Activated T-cell treated with anti-CD3 and anti-CD28 coated beads, Interleukin-2, amount 50 U/mL, for 48 hours (primary cell): Measurements from ENCODE around the gene RET.
A peak's percentile ranks its signal among the peaks of the same experiment; 100 is the strongest.
"Not testable (repeated sequence)": the region's sequence is repeated elsewhere in the genome, so short reads cannot be mapped to it uniquely, and the experiment has no call there.

Experiments
- DNase-seq, 2 experiments: peaks; one replicate each; pipeline ENCODE4 v3.0.0-alpha.2; 2020

RET gene

DNA sequence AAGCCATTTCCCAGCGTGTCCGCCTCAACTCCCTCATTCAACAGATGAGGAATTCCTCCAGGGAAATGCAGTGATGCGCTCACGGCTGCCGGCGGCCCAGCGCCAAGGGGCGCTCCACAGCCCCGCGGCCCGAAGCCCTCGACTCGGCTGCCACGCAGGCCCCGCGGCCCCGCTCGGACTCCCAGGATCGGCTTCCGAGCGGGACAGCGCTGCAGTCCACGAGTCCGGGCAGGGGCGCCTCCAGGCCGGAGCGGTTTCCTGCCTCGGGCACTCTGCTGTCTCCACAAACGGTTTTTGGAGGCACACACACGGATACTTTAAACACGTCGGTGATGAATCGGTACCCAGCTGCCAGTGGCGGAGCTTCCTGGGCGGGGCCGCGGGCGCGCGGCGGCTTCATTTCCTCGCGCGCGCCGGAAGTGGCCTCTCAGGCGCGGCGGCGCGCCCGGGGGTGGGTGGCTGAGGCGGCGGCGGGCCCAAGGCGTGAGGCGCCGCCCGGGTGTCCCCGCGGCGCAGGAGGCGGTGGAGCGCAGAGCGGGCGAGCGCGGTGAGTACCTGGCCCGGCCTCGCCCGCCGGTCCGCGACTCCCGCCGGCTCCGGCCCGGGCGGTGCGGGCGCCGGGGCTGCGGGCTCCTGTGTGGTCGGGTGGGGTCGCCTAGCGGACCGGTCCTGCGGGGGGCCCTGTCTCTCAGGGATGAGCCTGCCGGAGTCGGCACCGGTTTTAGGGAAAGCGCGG, 61.3 kb downstream of the RET start, which contains the start of gene CSGALNACT2:
CSGALNACT2 (plus strand) TSS at position 425 of the 736 bp plus-strand sequence. CDS start 16,705 bp downstream, outside the sequence.
- peak; percentile 91 to 93 for DNase-seq

DNA sequence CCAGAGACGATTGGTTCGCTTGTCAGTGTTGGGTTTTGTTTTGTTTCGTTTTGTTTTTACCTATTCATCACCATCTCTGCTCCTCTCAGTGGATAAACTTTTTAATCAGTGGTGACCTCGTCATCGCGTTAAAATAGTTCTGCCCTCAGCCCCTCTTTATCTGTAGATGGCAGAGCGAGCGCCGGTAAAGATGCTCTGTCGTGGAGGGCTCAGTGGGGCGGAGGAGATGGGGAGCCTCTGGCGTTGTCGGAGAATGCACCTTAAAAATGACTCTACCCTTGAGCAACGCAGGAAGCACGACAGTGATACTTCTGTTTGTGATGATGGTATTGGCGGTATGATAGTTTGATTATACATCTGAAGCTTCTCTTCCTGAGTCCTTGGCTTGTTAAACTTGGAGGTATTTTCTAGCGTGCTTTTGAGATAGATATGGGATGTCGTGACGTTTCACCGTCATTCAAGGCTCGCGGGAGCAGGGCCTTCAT, 61.9 kb downstream of the RET start:
- DNase-seq, result peak; percentile 71 to 73

DNA sequence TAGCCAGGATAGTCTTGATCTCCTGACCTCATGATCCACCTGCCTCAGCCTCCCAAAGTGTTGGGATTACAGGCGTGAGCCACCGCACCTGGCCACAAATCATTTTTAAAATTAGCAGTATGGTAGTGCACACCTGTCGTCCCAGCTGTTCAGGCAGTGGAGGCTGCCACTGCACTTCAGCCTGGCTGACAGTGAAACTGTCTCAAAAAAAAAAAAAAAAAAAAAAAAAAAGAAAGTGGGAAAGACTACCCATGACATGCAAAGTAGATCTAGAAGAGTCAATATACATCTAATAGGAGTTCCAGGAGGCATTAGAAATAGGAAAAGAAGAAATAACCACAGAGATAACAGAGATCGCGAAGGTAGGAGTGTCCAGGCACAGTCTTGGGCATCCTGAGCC, 64.6 kb downstream of the RET start:
- DNase-seq, result no peak

DNA sequence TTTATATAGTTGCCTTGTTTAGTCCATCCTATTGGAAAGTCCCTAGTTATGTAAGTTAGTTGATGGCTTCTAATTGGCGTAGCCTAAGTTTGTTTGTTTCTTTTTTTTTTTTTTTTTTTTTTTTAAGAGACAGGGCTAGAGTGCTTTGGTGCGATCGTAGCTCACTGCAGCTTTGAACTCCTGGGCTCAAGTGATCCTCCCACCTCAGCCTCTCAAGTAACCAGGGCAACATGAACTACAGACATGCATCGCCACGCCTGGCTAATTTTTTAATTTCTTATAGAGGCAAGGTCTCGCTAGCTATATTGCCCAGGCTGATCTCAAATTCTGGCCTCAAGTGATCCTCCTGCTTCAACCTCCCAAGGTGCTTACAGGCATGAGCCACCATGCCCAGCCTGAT, 68.4 kb downstream of the RET start:
- no peak for DNase-seq

DNA sequence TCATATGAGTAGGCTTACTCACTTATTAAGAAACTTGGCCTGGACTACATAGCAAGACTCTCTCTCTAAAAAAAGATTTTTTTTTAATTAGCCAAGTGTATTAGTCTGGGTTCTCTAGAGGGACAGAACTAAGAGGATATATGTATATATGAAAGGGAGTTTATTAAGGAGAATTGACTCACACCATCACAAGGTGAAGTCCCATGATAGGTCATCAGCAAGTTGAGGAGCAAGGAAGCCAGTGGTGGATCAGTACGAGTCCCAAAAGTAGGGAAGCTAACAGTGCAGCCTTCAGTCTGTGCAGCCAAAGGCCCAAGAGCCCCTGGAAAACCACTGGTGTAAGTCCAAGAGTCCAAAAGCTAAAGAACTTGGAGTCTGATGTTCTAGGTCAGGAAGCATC, 69.1 kb downstream of the RET start:
- DNase-seq, result not testable (repeated sequence)

DNA sequence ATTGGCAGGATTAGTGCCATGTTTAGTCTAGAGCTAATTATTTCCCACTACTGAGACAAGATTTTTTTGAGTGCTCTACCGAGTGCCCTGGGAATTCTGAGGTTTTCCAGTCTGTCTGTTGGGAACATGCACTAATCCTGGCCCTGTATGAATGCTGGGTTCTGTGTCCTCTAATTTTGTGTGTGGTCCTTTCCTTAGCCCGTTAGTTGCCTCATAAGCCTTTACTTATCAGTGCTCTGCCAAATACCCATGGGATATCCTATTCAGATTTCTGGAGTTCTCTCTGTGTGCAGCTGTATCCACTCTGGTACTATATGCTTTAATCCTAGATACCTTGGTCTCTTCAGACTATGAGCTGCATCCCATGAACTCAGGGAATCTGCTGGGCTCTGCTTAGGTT, 74.5 kb downstream of the RET start:
- no peak for DNase-seq

DNA sequence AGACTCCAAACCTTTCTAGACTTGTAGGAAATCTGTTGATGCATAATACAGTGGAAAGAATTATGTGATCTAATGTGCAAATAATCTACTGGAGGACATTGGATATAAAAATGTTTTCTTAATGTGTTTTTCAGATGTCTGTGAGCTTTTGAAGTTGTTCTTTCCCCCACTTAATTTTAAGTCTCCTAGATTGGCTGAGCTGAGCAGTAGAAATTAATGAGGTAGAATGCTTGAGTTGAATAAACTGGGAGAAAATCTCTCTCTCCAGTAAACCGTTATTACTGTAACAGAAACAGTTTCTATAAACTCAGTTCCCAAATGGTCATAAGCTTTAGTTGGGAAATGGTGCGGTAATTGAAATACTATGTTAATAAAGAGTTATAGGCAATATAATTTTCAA, 77.0 kb downstream of the RET start:
- DNase-seq, result no peak

DNA sequence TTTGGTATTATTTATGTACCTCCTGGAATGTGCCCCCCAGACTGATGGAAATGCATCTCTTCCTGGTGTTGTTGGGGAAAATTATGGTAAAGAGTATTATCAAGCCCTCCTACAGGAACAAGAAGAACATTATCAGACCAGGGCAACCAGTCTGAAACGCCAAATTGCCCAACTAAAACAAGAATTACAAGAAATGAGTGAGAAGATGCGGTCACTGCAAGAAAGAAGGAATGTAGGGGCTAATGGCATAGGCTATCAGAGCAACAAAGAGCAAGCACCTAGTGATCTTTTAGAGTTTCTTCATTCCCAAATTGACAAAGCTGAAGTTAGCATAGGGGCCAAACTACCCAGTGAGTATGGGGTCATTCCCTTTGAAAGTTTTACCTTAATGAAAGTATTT, 78.4 kb downstream of the RET start:
- no peak for DNase-seq

DNA sequence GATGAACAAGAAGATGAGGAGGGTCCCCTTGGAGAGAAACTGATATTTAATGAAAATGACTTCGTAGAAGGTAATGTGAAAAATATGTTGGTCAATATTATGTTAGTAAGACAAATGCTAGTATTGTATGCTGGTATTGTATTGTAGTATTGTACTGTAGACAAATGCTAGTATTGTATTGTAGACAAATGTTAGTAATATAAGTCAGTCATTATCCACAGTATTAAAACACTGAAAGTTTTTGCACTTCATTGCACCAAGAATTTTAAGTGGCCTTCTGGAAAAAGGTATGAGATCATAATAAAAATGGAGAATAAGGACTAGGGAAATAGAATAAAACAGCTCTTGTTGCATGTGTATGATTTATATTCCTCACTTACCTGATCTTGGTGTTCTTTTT, 78.9 kb downstream of the RET start:
- no peak for DNase-seq

DNA sequence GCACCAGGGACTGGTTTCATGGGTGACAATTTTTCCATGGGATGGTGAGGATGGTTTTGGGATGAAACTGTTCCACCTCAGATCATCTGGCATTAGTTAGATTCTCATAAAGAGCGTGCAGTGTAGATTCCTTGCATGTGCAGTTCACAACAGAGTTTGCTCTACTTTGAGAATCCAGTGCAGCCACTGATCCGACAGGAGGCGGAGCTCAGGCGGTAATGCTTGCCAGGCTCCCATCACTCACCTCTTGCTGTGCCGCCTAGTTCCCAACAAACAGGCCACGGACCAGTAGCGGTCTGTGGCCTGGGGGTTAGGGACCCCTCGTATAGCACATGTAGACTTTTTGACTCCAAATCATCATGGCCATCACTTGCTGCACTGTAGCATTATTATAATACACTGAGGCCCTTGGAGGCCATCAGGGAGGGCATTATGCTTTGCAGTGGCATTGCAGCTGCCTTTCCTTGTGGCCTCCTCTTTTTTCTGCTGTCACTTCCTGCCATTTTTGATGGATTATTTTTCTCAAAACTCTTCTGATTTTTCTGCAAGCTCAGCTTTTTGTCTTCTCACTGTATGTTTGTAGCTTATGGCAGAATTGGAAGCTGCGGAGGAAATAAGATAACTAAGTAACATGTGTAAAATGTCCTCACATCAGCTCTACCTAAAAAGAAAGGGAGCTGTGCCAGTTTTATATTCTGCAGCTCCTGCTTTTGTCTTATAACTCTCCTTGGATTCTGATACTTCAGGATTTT, 79.9 kb downstream of the RET start:
- DNase-seq, result no peak

DNA sequence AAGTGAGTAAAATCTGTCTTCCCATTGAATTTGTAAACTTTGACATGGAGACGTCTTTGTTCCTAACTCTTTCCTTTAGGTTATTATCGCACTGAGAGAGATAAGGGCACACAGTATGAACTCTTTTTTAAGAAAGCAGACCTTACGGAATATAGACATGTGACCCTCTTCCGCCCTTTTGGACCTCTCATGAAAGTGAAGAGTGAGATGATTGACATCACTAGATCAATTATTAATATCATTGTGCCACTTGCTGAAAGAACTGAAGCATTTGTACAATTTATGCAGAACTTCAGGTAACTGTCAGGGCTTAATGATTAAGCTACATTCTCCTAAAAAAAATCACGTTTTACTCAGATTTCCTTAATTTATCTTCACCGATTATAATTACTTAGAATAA, 81.8 kb downstream of the RET start:
- DNase-seq, result no peak

DNA sequence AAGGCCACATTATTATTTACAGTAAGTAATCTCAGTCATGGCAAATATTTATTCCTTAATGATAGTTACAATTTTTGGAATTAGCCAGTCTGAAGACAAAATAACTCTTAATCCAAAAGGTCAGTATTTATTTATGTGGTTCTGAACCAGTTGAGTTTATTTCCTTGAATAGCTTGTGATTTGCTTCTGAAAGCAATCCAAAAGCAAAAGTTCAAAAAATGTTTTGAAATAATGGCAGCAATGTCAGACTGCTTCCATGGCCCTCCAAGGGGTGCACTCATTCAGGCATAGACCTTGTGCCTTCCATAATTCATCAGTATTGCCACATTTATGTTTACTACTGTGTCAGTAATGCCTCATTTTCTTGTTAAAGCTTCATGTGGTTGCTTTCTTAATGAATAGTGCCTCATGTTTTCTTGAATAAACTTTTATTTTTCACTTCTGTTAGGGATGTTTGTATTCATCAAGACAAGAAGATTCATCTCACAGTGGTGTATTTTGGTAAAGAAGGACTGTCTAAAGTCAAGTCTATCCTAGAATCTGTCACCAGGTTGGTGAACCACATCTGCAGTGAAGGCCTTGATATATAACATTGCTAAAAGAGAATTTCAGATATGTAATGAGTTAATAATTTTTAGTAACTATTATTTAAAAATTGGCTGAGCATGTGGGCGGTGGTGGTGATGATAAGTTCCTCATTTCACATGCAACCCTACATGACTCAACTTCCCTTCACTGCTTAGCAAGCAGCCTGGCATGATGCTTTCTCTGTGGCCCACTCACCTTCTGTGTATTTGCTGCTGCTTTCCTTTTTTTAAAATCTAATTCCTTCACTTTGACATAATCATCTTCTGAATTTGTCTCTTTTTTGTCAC, 83.4 kb downstream of the RET start:
- DNase-seq, result peak; percentile 46 to 58

DNA sequence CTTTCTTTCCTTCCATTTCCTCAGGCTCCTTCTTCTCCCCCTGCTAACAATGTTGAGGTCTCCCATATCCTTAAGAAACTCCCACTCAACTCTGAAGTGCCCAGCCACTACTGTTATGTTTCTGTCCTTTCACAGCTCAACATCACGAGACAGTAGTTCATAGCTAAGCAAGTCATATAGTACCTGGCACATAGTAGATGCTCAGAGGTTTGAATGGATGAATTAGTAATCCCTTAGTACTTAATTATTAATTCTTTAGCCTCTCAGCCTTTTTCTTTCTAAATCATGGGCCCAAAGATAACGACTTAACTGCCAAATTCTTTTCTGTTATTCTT, 84.0 kb downstream of the RET start:
- no peak for DNase-seq

DNA sequence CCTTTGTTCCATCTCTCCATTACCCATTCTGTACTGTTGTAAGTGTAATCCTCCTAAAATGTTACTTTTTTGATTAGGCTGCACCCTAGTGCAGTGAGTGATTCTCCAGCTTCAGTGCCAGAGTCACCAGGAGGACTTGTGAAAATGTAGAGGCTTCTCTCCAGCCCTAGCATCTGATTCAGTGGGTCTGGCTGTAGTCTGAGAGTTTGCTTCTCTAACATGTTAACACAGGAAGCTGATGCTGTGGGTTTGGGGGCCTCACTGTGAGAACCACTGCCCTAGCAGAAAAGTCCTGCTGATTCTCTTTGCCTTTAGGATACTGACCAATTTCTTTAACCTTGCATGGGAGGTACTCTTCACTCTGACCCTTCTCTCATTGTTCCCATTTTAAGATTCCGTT, 85.7 kb downstream of the RET start:
- no peak for DNase-seq

DNA sequence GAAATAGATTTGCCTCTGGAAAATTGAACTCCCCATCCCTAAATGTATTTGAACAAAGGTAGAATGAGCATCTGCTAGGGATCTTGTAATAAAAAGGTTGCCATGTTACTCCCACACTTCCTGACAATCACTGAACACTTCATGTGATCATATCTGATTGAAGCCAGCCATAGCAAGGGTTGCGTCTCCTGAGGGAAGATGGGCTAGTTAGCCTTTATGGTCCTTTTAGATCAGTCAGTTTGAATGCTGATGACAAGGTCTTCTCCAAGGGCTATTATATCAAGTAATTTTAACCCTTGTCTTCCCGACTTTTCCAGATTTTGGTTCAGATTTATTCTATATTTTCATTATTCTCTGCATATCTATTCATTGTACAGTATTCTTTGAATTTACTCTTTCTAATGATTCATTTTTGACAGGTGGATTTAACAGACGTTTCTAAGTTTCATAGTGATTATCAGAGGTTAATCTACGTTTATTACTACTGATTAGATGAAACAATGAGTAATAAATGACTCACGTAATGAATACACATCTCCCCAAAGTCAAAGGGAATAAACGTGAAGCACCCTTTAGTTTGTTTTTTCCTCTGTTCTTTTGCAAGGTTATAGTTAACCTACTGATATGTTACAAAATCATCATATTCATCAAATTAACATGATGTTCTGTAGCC, 89.5 kb downstream of the RET start:
- no peak for DNase-seq

DNA sequence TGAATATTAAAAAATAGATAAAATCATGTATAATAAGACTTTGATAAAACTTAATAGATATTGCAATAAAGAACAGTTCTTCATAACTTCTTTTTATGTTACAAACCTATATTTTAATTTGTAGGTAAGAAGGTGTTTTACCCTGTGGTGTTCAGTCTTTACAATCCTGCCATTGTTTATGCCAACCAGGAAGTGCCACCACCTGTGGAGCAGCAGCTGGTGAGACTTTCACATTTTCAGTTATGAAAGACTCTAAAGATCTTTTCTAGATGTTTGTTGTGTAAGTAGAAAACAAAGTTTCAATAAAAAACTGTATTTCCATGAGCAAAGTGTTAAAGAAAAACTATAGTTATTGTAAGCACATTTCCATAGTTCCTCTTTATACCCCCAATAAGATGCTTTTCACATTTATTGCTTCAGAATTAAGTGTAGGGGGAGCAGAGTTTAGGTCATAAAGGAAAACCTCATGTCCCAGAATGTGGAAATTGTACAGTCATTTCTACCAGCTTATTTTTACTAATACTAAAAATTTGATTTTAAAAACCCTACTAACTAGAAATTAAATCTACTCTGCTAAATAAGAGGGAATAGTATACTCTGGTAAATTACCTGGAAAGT, 90.1 kb downstream of the RET start:
- no peak for DNase-seq

DNA sequence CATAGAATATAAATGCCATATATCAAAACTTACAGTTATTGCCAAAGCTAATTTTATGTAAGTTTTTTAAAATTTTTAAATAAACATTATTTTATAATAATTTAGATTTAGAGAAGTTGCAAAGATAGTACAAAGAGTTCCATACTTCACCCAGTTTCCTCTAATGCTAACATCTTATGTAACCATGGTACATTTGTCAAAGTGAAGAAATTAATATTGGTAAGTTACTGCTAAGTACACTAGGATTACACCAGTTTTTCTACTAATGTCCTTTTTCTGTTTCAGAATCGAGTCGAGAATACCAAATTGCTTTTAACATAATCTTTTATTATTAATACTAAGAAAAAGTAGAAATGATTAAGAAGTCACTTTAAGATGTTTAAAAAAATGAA, 90.6 kb downstream of the RET start:
- no peak for DNase-seq

DNA sequence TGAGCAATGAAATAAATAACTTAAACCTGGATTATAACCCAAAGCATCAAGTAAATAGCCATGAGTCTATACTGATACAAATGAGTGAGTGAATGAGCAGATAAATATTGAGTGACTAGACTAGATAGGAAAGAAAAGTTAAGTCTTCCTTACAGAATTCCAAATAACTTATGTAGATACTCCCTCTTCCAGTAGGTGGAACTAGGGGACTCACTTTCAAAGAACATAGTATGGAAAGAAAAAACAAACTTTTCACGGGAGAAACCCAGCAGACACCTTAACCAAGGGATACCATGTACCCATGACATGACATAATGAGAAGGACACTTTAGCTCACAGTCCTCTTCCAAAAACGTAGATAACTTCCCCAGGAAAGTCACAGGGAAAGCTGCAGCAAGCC, 93.6 kb downstream of the RET start:
- no peak for DNase-seq

DNA sequence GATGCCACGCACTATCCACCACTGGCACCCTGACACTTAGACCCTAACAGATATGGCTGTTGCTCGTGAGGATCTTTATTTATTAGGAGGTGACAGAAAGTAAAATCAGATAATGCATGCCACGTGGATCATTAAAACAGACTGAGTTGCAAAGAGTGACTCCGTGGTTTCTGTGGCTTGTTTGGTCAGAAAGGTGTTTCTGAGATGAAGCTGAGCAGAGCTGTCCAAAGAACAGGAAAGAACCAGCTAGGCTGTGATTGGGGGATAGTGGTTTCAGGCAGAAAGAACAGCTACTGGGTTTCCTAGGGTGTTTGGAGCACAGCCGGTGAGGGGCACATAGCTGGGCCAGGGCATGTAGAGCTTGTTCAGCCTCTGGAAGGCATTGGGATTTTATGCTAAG, 95.8 kb downstream of the RET start:
- no peak for DNase-seq

DNA sequence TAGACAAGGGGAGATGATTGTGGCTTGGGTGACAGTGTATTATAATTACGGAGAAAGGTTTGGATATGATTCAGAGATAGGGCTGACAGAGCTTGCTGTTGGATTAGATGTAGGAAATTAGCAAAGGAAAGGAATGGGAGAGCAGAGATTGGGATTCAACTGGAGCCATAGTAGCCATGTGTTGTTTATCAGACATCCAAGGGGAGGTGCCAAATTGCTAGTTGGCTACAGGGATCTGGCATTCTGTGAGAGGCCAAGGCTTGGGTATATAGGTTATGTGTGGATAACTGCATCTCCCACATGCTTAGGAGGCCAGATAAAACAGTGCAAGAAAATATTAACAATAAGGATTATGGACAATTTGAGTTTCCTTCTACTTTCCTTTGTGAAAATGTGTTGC, 96.3 kb downstream of the RET start:
- DNase-seq, result no peak

DNA sequence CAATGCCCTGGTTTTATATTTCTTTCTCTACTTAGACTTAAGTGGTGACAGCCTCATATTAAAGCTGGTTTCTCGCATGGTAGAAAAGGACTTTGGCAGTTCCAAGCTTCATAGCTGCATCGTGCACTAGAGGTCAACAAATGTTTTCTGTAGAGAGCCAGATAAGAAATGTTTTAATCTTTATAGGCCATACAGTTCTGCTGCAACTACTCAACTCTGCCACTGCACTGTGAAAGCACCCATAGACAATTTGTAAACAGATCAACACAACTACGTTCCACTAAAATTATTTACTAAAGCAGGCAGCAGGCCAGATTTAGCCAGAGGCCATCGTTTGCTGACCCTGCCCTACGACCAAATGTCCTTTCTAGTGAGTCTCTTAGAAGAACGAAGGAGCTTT, 98.1 kb downstream of the RET start:
- DNase-seq, result no peak

DNA sequence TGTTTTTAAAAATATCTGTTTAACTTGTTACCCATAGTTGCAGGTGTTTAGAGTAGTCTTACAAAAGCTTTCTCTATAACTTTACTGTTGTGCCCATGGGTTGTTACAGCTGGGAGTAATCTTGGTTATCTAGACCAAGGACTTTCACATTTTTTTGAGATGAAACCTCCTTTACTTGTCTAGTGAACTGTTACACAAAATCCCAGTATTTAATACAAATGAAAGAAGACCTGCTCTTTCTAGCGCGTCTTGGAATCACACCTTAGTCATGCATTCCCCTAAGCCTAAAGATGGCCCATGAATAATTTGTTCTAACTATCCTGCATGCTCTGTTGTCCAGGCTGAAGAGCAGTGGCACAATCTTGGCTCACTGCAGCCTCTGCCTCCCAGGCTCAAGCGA, 99.4 kb downstream of the RET start:
- no peak for DNase-seq

DNA sequence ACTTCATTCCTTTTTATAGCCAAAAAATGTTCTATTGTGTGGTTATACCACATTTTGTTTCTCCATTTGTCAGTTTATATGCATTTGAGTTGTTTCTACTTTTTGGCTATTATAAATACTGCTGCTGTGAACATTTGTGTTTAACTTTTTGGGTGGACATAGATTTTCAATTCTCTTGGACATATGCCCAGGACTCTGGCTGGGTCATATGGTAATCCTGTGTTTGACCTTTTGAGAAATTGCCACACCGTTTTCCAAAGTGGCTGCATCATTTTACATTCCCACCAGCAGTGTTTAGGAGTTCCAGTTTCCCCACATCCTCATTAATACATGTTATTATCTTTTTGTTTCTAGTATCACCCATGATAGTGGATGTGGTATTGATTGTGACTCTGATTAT, 100.7 kb downstream of the RET start:
- DNase-seq, result no peak
